ENCODE measurements around the gene SLC4A3. TPM values are rescaled to one million over a fixed set of nuclear protein-coding genes. Genes with fewer than 3 reads are reported as not detected.
A peak's percentile ranks its signal among the peaks of the same experiment; 100 is the strongest.

SLC4A3 gene
- total and polyA plus RNA-seq, 2 donors from 2014 or later = 4.9 to 5.2 TPM

GRCh38 chr2:219611306-219611705, 16.1 kb upstream of the SLC4A3 start:
- Histone ChIP-seq H3K9ac (ENCODE audit: low read length in 3 of 3) (no peak overlapping the region), H3K27ac (ENCODE audit: low read depth in 2 of 2, low read length in 2 of 2) (no peak overlapping the region), H3K27me3 (ENCODE audit: control insufficient read depth, insufficient read depth, low read length) (no peaks in the 10 kb centered on the region), H3K36me3 (ENCODE audit: control insufficient read depth in 2 of 3, insufficient read depth in 3 of 3, low read length in 3 of 3) (peaks cover 0 to 37% (median 16%) of the 10 kb centered on the region in 3 donors), H3K4me1 (ENCODE audit: control insufficient read depth in 2 of 3, insufficient read depth in 2 of 3, low read depth in 1 of 3, low read length in 3 of 3) (no peaks in the 10 kb centered on the region), H3K4me3 (ENCODE audit: low read length in 3 of 3) (no peak overlapping the region), H3K9me3 (ENCODE audit: control insufficient read depth in 2 of 3, insufficient read depth in 1 of 3, low read length in 3 of 3) (no peaks in the 10 kb centered on the region)
- FAIRE-seq (no peak), DNase-seq (no peak)
- intact Hi-C loops (cut with DNase I) = no loop called here
- no peak for TF ChIP-seq CTCF (IDR thresholded peaks at IDR 0.05; ENCODE audit: borderline replicate concordance, extremely low read depth, insufficient read depth)

GRCh38 chr2:219611866-219612576, 15.4 kb upstream of the SLC4A3 start:
- peaks cover 0 to 31% (median 11%) of the 10 kb centered on the region in 3 donors for H3K36me3 ChIP-seq (ENCODE audit: control insufficient read depth in 2 of 3, insufficient read depth in 3 of 3, low read length in 3 of 3)
- no peaks in the 10 kb centered on the region for H3K9me3 ChIP-seq (ENCODE audit: control insufficient read depth in 2 of 3, insufficient read depth in 1 of 3, low read length in 3 of 3)
- FAIRE-seq = no peak
- peak in 1 of 5 donors; percentile 26 for DNase-seq
- intact Hi-C loops (cut with DNase I) = no loop called here
- H3K4me1 ChIP-seq (ENCODE audit: control insufficient read depth in 2 of 3, insufficient read depth in 2 of 3, low read depth in 1 of 3, low read length in 3 of 3) = no peaks in the 10 kb centered on the region
- H3K27ac ChIP-seq (ENCODE audit: low read depth in 2 of 2, low read length in 2 of 2) = no peak overlapping the region
- no peaks in the 10 kb centered on the region for H3K27me3 ChIP-seq (ENCODE audit: control insufficient read depth, insufficient read depth, low read length)
- H3K4me3 ChIP-seq (ENCODE audit: low read length in 3 of 3) = no peak overlapping the region
- TF ChIP-seq CTCF (IDR thresholded peaks at IDR 0.05; ENCODE audit: borderline replicate concordance, extremely low read depth, insufficient read depth) = no peak
- no peak overlapping the region for H3K9ac ChIP-seq (ENCODE audit: low read length in 3 of 3)

GRCh38 chr2:219612577-219613286, 14.7 kb upstream of the SLC4A3 start:
- H3K9me3 ChIP-seq (ENCODE audit: control insufficient read depth in 2 of 3, insufficient read depth in 1 of 3, low read length in 3 of 3) = no peaks in the 10 kb centered on the region
- no peak for FAIRE-seq
- peaks cover 0 to 31% (median 11%) of the 10 kb centered on the region in 3 donors for H3K36me3 ChIP-seq (ENCODE audit: control insufficient read depth in 2 of 3, insufficient read depth in 3 of 3, low read length in 3 of 3)
- H3K27me3 ChIP-seq (ENCODE audit: control insufficient read depth, insufficient read depth, low read length) = no peaks in the 10 kb centered on the region
- intact Hi-C loops (cut with DNase I) = no loop called here
- DNase-seq = peak in 2 of 5 donors; percentile 36 to 54
- no peak overlapping the region for H3K4me3 ChIP-seq (ENCODE audit: low read length in 3 of 3)
- H3K27ac ChIP-seq (ENCODE audit: low read depth in 2 of 2, low read length in 2 of 2) = no peak overlapping the region
- no peak overlapping the region for H3K9ac ChIP-seq (ENCODE audit: low read length in 3 of 3)
- no peak for TF ChIP-seq CTCF (IDR thresholded peaks at IDR 0.05; ENCODE audit: borderline replicate concordance, extremely low read depth, insufficient read depth)
- H3K4me1 ChIP-seq (ENCODE audit: control insufficient read depth in 2 of 3, insufficient read depth in 2 of 3, low read depth in 1 of 3, low read length in 3 of 3) = no peaks in the 10 kb centered on the region

All from kidney (tissue), 14 donors.